ENCODE data around the gene PODNL1.
"Not testable (repeated sequence)": the region's sequence is repeated elsewhere in the genome, so short reads cannot be mapped to it uniquely, and the experiment has no call there.

Gene PODNL1

DNA sequence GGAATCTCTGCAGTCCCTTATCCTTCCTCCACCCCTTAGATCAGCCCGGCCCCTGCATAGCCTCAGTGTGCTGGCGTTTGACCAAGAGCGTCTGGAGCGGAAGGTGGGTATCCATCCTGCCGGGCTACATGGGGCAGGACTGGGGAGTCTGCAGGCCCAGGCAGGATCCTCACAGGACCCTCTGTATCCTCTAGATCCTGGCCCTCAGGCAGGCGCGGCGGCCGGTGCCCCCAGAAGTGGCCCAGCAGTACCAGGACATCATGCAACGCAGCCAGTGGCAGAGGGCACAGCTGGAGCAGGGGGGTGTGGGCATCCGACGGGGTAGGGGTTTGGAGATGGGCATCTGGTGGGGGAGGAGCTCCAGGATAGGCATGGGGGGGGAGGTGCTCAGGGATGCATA, 8.9 kb downstream of the PODNL1 start:
- Mint-ChIP-seq H3K9me3 (no peaks in the 10 kb centered on the region), H3K36me3 (peaks cover 35% of the 10 kb centered on the region), H3K27ac (no peak overlapping the region), H3K4me1 (peaks cover 11% of the 10 kb centered on the region), H3K4me3 (no peak overlapping the region)
- DNase-seq (ENCODE audit: low spot score in 2 of 2), result no peak
- no peak for ATAC-seq

DNA sequence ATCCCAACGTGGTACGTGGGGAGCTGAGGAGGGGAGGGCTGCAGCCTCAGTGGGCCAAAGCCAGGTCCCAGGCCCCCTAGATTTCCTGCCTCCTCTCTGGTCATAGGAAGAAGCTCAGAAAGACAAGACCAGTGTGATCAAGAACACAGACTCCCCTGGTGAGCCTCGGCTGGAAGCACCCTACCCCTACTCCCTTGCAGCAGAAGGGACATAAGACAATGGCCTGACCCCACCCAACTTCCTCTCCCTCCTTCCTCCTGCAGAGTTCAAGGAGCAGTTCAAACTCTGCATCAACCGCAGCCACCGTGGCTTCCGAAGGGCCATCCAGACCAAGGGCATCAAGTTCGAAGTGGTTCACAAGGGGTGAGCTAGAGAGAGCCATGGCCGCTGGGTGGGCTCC, 11.5 kb downstream of the PODNL1 start:
- H3K36me3 Mint-ChIP-seq, result peaks cover 56% of the 10 kb centered on the region
- ATAC-seq (no peak), DNase-seq (ENCODE audit: low spot score in 2 of 2) (no peak)
- no peaks in the 10 kb centered on the region for H3K4me1 Mint-ChIP-seq
- H3K27ac Mint-ChIP-seq, result peak overlapping the region; percentile 48
- no peaks in the 10 kb centered on the region for H3K9me3 Mint-ChIP-seq
- no peak overlapping the region for H3K4me3 Mint-ChIP-seq

DNA sequence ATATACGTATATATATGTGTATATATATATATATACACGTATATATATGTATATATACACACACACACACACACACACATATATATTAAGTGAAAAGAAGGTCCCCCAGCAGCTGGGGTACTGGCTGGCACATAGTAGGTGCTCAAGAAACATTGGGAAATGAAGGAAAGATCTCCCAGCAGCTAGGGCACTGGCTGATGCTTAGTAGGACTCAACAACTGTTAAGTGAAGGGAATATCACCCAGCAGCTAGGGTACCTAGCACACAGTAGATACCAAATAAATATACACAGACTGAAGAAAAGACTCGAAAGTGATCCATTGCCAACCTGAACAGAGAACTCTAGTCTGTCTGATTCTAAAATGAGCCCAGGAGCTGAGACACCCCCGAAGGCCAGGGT, 12.2 kb downstream of the PODNL1 start:
- peaks cover 63% of the 10 kb centered on the region for H3K36me3 Mint-ChIP-seq
- ATAC-seq (no peak), DNase-seq (ENCODE audit: low spot score in 2 of 2) (no peak)
- H3K27ac Mint-ChIP-seq, result no peak overlapping the region
- H3K9me3 Mint-ChIP-seq, result no peaks in the 10 kb centered on the region
- no peaks in the 10 kb centered on the region for H3K4me1 Mint-ChIP-seq
- no peak overlapping the region for H3K4me3 Mint-ChIP-seq

DNA sequence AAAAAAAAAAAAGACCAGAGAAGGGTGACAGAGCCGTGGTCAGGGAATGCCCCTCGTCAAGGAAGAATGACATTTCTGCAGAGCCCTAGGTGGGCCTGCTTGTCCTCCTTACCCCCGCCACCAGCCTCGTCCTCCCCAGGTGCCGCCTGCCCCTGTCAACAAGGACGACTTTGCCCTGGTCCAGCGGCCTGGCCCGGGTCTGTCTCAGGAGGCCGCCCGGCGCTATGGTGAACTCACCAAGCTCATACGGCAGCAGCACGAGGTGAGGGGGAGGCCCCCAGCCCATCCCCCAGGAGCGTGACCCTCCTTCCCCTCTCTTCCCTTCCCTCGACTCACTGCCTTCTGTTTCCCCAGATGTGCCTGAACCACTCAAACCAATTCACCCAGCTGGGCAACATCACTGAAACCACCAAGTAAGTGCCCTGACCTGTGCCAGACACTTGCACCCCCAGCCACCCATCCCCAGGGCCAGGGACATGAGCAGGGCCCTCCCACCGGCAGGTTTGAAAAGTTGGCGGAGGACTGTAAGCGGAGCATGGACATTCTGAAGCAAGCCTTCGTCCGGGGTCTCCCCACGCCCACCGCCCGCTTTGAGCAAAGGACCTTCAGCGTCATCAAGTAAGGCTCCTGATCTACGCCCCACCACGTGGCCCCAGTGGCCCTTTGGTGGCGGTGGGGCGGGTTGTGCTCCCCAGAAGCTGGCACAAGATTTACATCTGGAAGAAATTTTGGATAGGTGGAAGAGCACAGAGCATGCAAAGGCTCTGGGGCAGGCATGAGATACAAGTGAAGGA, 14.8 kb downstream of the PODNL1 start:
- Mint-ChIP-seq H3K4me3 (no peak overlapping the region), H3K4me1 (no peaks in the 10 kb centered on the region), H3K9me3 (no peaks in the 10 kb centered on the region), H3K27ac (no peak overlapping the region), H3K36me3 (peaks cover 72% of the 10 kb centered on the region)
- DNase-seq (ENCODE audit: low spot score in 2 of 2) (no peak), ATAC-seq (no peak)

DNA sequence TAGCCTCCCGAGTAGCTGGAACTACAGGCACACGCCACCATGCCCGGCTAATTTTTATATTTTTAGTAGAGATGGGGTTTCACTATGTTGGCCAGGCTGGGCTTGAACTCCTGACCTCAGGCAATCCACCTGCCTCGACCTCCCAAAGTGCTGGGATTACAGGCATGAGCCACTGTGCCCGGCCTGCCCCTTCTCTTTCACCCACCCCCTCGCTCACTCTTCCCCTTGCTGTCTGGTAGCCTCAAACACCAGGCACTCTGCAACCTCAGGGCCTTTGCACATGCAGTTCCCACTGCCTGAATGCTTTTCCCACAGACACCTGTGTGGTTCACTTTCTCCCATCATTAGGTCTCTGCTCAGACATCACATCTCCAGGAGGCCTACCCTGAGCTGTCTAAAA, 16.1 kb downstream of the PODNL1 start:
- DNase-seq (ENCODE audit: low spot score in 2 of 2); H3K4me3 Mint-ChIP-seq; ATAC-seq; H3K4me1 Mint-ChIP-seq; H3K9me3 Mint-ChIP-seq: not testable (repeated sequence)
- Mint-ChIP-seq H3K27ac (peak overlapping the region; percentile 6), H3K36me3 (peaks cover 62% of the 10 kb centered on the region)

DNA sequence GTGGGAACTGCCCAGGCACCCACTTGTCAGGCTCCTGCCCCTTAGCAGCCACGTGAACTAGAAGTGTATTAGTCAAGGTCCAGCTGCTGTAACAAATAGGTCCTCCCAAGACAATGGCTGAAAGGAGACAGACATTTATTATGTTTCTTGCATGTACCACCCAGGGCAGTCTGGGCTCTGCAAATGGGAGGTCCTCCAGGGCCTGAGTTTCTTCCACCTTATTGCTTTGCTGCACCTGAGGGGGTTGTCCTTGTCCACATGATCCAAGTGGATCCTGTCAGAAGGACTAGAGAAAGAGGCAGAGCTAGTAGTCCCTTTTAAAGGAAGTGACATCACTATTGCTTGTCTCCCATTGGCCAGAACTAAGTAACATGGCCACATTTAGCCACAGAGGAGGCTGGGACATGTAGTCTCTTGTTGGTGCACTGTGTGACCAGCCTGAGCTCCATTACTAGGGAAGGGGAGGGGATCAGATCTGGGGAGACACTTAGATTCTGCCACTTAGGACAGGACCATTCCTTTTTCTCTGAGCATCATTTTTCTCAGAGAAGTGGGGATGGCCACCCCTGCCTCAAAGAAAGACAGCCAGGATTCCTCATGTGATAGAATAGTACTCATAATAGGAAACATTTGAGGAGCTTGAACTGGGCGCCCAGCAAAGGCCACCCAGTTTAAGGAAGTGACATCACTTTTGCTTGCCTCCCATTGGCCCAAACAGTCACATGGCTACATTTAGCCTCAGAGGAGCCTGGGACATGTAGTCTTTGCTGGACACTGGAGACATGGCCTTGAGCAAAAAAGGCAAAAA, 17.1 kb downstream of the PODNL1 start:
- DNase-seq (ENCODE audit: low spot score in 2 of 2), result peak in 1 of 2 donors; percentile 69
- Mint-ChIP-seq H3K36me3 (peaks cover 62% of the 10 kb centered on the region), H3K9me3 (no peaks in the 10 kb centered on the region), H3K4me1 (no peaks in the 10 kb centered on the region), H3K27ac (peak overlapping the region; percentile 6), H3K4me3 (no peak overlapping the region)
- peak; percentile 92 for ATAC-seq

DNA sequence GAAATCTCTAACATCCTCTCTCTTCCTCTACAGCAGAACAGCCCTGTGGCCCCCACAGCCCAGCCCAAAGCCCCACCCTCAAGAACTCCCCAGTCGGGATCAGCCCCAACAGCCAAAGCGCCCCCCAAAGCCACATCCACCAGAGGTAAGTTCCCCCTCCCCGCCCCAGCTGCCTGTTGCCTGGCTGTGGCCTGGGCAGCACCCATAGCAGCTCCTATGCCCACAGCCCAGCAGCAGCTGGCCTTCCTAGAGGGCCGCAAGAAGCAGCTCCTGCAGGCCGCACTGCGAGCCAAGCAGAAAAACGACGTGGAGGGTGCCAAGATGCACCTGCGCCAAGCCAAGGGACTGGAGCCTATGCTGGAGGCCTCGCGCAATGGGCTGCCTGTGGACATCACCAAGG, 17.7 kb downstream of the PODNL1 start:
- no peak for DNase-seq (ENCODE audit: low spot score in 2 of 2)
- H3K4me1 Mint-ChIP-seq, result no peaks in the 10 kb centered on the region
- H3K9me3 Mint-ChIP-seq, result no peaks in the 10 kb centered on the region
- H3K27ac Mint-ChIP-seq, result no peak overlapping the region
- H3K36me3 Mint-ChIP-seq, result peaks cover 66% of the 10 kb centered on the region
- no peak overlapping the region for H3K4me3 Mint-ChIP-seq
- ATAC-seq, result no peak

DNA sequence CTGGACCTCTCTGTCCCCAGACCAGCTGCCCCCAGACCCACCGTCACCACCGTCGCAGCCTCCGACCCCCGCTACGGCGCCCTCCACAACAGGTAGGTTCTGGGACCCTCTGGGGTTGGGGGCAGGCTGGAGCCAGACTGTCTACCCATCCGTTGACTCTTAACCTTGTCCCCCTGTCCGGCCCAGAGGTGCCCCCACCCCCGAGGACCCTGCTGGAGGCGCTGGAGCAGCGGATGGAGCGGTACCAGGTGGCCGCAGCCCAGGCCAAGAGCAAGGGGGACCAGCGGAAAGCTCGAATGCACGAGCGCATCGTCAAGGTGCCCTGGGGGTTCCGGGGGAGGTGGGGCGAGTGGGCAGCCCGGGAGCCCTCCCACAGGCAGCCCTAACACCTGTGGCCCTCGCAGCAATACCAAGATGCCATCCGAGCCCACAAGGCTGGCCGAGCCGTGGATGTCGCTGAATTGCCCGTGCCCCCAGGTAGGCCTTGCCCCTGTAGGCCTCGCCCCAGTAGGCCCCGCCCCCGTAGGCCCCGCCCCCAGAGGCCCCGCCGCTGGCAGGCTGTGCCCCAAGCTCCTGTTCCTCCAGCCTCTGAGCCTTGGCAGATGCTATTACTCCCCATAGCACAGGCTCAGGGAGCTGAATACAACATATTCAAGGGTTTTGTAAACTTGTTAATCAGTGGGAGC, 19.3 kb downstream of the PODNL1 start:
- peaks cover 66% of the 10 kb centered on the region for H3K36me3 Mint-ChIP-seq
- H3K4me3 Mint-ChIP-seq, result no peak overlapping the region
- ATAC-seq (no peak), DNase-seq (ENCODE audit: low spot score in 2 of 2) (no peak)
- H3K4me1 Mint-ChIP-seq, result no peaks in the 10 kb centered on the region
- H3K27ac Mint-ChIP-seq, result no peak overlapping the region
- H3K9me3 Mint-ChIP-seq, result no peaks in the 10 kb centered on the region

DNA sequence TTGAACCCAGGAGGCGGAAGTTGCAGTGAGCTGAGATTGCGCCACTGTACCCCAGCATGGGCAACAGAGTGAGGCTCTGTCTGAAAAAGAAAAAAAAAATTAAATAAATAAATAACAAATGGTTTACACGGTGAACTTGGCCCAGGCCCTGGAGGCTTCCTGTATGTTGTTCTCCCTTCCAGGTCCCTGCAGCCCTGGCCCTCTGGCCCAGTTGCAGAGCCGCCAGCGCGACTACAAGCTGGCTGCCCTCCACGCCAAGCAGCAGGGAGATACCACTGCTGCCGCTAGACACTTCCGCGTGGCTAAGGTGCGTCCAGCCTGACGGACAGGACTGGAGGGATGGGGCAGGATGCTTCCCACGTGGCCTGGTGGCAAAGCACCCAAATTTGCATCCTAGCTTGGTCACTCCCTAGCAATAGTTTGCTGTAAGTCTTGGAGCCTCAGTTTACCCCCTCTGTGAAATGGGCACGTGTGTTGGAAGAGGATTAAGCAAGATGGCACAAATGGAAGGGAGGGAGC, 20.3 kb downstream of the PODNL1 start:
- ATAC-seq, result no peak
- H3K36me3 Mint-ChIP-seq, result peaks cover 66% of the 10 kb centered on the region
- no peak overlapping the region for H3K27ac Mint-ChIP-seq

DNA sequence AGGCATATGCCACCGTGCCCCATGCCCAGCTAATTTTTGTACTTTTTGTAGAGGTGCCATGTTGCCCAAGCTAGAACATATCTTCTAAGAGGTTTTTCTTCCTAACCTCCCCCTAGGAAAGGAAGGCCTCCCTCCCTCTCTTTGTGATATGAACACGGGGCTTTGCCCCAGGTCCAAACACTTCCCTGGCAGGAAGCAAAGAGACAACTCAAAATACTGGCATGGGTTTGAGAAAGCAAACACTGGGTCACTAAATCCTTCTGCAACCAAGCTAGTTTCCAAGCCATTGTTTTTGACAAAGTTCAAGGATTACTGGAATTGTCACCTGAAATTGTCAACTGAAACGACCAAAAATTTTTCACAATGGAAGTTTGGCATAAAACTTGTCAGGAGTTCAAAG, 23.4 kb downstream of the PODNL1 start:
- Mint-ChIP-seq H3K9me3 (no peaks in the 10 kb centered on the region), H3K4me3 (no peak overlapping the region), H3K27ac (no peak overlapping the region), H3K4me1 (no peaks in the 10 kb centered on the region), H3K36me3 (peaks cover 71% of the 10 kb centered on the region)
- ATAC-seq, result no peak
- DNase-seq (ENCODE audit: low spot score in 2 of 2), result no peak

More for the DNA sequence above, 20.3 kb downstream of the PODNL1 start:
- Mint-ChIP-seq H3K9me3 (no peaks in the 10 kb centered on the region), H3K4me3 (no peak overlapping the region), H3K4me1 (no peaks in the 10 kb centered on the region)
- no peak for DNase-seq (ENCODE audit: low spot score in 2 of 2)

DNA sequence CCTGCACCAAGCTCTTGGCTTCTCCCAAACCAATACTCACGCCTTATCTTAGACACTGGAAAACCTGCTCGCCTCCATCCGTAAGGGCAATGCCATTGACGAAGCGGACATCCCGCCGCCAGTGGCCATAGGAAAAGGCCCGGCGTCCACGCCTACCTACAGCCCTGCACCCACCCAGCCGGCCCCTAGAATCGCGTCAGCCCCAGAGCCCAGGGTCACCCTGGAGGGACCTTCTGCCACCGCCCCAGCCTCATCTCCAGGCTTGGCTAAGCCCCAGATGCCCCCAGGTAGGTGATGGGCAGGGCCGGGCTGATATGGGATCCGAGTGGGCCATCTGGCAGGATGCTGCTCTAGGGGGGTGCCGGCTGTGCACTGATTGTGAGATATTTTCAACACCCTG, 24.9 kb downstream of the PODNL1 start:
- peaks cover 75% of the 10 kb centered on the region for H3K36me3 Mint-ChIP-seq
- ATAC-seq (no peak), DNase-seq (ENCODE audit: low spot score in 2 of 2) (no peak)
- H3K9me3 Mint-ChIP-seq, result no peaks in the 10 kb centered on the region
- no peak overlapping the region for H3K4me3 Mint-ChIP-seq
- no peak overlapping the region for H3K27ac Mint-ChIP-seq
- H3K4me1 Mint-ChIP-seq, result no peaks in the 10 kb centered on the region

DNA sequence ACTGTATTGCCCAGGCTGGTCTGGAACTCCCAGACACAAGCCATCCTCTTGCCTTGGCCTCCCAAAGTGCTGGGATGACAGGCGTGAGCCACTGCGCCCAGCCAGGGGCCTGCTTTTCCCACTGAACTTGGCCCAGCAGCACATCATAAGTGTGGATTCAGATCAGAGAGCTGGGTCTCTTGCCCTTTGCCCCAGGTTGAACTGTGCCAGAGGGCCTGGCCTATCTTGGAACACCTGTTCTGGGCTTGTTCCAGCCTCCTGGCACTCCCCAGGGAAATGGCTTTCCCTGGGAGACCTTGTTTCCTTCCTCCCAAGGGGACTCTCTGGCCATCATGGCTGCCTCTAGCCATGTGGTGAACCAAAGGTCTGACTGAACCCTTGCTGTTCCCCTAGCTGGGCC, 28.8 kb downstream of the PODNL1 start:
- H3K4me3 Mint-ChIP-seq, result no peak overlapping the region
- H3K36me3 Mint-ChIP-seq, result peaks cover 55% of the 10 kb centered on the region
- peaks cover 22% of the 10 kb centered on the region for H3K4me1 Mint-ChIP-seq
- H3K9me3 Mint-ChIP-seq, result no peaks in the 10 kb centered on the region
- ATAC-seq, result no peak
- no peak overlapping the region for H3K27ac Mint-ChIP-seq
- DNase-seq (ENCODE audit: low spot score in 2 of 2), result no peak

DNA sequence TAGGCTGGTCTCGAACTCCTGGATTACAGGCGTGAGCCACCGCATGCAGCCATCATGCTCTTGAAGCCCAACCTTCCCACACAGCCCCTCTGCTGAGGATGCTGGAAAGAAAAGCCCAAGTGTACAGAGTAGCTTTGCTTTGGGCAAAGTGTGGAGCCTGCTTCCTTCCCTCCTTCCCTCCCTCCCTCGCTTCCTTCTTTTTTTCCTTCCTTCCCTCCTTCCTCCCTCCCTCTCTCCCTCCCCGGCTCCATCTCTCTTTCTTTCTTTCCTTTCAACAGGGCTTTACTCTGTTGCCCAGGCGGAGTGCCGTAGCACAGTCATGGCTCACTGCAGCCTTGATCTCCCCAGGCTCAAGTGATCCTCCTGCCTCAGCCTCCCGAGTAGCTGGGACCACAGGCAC, 29.5 kb downstream of the PODNL1 start:
- ATAC-seq (no peak), DNase-seq (ENCODE audit: low spot score in 2 of 2) (no peak)
- Mint-ChIP-seq H3K36me3 (peaks cover 48% of the 10 kb centered on the region), H3K9me3 (no peaks in the 10 kb centered on the region), H3K27ac (no peak overlapping the region), H3K4me3 (no peak overlapping the region), H3K4me1 (peaks cover 22% of the 10 kb centered on the region)

DNA sequence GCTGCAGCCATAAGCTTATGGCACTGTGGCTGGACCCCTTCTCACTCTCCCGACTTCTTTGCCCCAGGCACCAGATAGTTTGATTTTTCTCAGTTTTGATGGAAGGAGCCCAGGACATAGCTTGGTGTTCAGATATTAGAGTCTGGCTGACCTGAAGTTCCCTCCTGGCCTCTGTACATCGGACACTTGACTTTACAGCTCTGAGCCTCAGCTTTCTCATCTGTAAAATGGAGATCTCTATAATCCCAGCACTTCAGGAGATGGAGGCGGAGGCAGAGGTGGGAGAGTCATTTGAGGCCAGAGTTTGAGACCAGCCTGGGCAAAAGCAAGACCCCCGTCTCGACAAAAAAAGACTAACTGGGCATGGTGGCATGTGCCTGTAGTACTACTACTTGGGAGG, 31.3 kb downstream of the PODNL1 start:
- peaks cover 30% of the 10 kb centered on the region for H3K36me3 Mint-ChIP-seq

DNA sequence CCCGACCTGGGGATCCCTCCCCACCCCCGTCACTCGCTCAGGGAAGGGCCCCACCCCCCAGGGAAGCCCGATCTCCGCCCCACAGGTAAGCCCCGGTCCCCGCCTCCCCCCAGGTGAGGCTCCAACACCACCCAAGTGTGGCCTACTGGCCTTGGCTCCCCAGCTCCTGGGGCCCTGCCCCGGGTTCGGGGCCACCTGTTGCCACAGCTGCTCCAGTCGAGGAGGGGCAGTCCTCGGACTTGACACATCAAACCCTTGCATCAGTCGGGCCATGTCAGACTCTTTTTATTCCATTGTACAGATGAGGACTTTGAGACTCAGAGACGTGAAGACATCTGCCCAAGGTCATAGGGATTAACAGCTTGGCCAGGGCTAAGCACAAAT, 31.7 kb downstream of the PODNL1 start:
- H3K36me3 Mint-ChIP-seq, result peaks cover 26% of the 10 kb centered on the region
- H3K9me3 Mint-ChIP-seq, result no peaks in the 10 kb centered on the region
- peak; percentile 38 for ATAC-seq
- H3K4me3 Mint-ChIP-seq, result peak overlapping the region; percentile 80
- peaks cover 22% of the 10 kb centered on the region for H3K4me1 Mint-ChIP-seq
- peak overlapping the region; percentile 91 for H3K27ac Mint-ChIP-seq
- peak in 1 of 2 donors; percentile 68 for DNase-seq (ENCODE audit: low spot score in 2 of 2)

More for the DNA sequence above, 31.3 kb downstream of the PODNL1 start:
- no peak for ATAC-seq
- Mint-ChIP-seq H3K9me3 (no peaks in the 10 kb centered on the region), H3K4me1 (peaks cover 22% of the 10 kb centered on the region), H3K4me3 (peak overlapping the region; percentile 80), H3K27ac (peak overlapping the region; percentile 91)
- no peak for DNase-seq (ENCODE audit: low spot score in 2 of 2)
